Activated CD8-positive, alpha-beta memory T cell treated with anti-CD3 and anti-CD28 coated beads for 24 hours (primary cell): ENCODE measurements around the gene MEX3D.

ENCODE experiments used
- DNase-seq: peaks from one replicate; pipeline ENCODE4 v3.0.0-alpha.2; 2020

MEX3D gene

GRCh38 chr19:1568320-1569019 lies at the start of gene MEX3D:
Gene MEX3D (minus strand): TSS chr19:1568325. CDS start chr19:1568058, 267 bp downstream.
- DNase-seq = peak; percentile 88

GRCh38 chr19:1616875-1617274 lies 48.8 kb upstream of the MEX3D start:
- no peak for DNase-seq

GRCh38 chr19:1616396-1616795 lies 48.3 kb upstream of the MEX3D start:
- no peak for DNase-seq

- DNase-seq = no peak
Measured at GRCh38 chr19:1615156-1615765, 47.1 kb upstream of the MEX3D start.

- DNase-seq = no peak
Measured at GRCh38 chr19:1613808-1614570, 45.9 kb upstream of the MEX3D start.

- no peak for DNase-seq
Measured at GRCh38 chr19:1613146-1613545, 45.0 kb upstream of the MEX3D start.

GRCh38 chr19:1612114-1613086 lies 44.3 kb upstream of the MEX3D start:
- DNase-seq = no peak

GRCh38 chr19:1611353-1611752 lies 43.2 kb upstream of the MEX3D start:
- DNase-seq = no peak

GRCh38 chr19:1610579-1610978 lies 42.5 kb upstream of the MEX3D start:
- DNase-seq = peak; percentile 74

GRCh38 chr19:1609680-1610474 lies 41.8 kb upstream of the MEX3D start:
- DNase-seq = no peak

GRCh38 chr19:1609103-1609396 lies 40.9 kb upstream of the MEX3D start:
- DNase-seq = peak; percentile 72

GRCh38 chr19:1608359-1609102 lies 40.4 kb upstream of the MEX3D start:
- peak; percentile 71 for DNase-seq

GRCh38 chr19:1606138-1606651 lies 38.1 kb upstream of the MEX3D start:
- DNase-seq = no peak

- DNase-seq = peak; percentile 96
Measured at GRCh38 chr19:1605236-1606137, 37.4 kb upstream of the MEX3D start, which contains the start of gene UQCR11. Gene UQCR11 (minus strand): TSS chr19:1605462. CDS start chr19:1605409, 53 bp downstream.

- no peak for DNase-seq
Measured at GRCh38 chr19:1602091-1602707, 34.1 kb upstream of the MEX3D start.

GRCh38 chr19:1601613-1602064 lies 33.5 kb upstream of the MEX3D start:
- DNase-seq = no peak

- DNase-seq = no peak
Measured at GRCh38 chr19:1599460-1599846, 31.3 kb upstream of the MEX3D start.

GRCh38 chr19:1598777-1599459 lies 30.8 kb upstream of the MEX3D start:
- DNase-seq = no peak

GRCh38 chr19:1593501-1593772 lies 25.3 kb upstream of the MEX3D start:
- no peak for DNase-seq
